ENCODE measurements around the gene PIM3.
A peak's percentile ranks its signal among the peaks of the same experiment; 100 is the strongest.

GRCh38 chr22:49936018-49936972, 24.3 kb upstream of the PIM3 start:
- TF ChIP-seq CTCF (IDR thresholded peaks at IDR 0.05) (no peak), POLR2A (IDR thresholded peaks at IDR 0.05) (peak in 1 of 4 donors; percentile 70)
